IMR-90 (cell line): ENCODE data around the gene MAJIN. TPM values are rescaled to one million over a fixed set of nuclear protein-coding genes. Genes with fewer than 3 reads are reported as not detected.
A peak's percentile ranks its signal among the peaks of the same experiment; 100 is the strongest.

Experiments
- ATAC-seq: fragments of 200-7000 bp; cut with Tn5 transposase; 2 replicates; pipeline ENCODE4 v1.9.1; 2020; ENCODE audit warnings: low read depth, mild to moderate bottlenecking, moderate library complexity
- BruUV-seq: library from RNA; stranded (reverse); fragments of 400-500 nt; replicated peaks from 2 replicates; lab custom pipeline; 2021; lab: Mats Ljungman, UMichigan
- CTCF ChIA-PET: fragments of 300-600 bp; formaldehyde crosslinking; extraction: SDS; loops from one replicate; lab custom pipeline; 2021; ENCODE audit warnings: antibody characterized with exemption; lab: Yijun Ruan, JAX
- POLR2A ChIA-PET: fragments of 300-600 bp; sonication (Branson Sonifier 250); formaldehyde crosslinking; loops from one replicate; lab custom pipeline; 2022; ENCODE audit warnings: antibody characterized with exemption; ENCODE audit not compliant: unreplicated experiment; lab: Charles Lee
- DNase-seq: peaks from one replicate; pipeline ENCODE4 v3.0.0; 2013
- H2AFZ ChIP-seq: replicated peaks from 2 replicates; pipeline ENCODE3; 2013; ENCODE audit warnings: low read length, mild to moderate bottlenecking; ENCODE audit not compliant: poor library complexity
- H2AK5ac ChIP-seq: 2 replicates; pipeline ENCODE4 v1.6.1; 2013; ENCODE audit warnings: low read depth, low read length, inconsistent platforms
- H2AK9ac ChIP-seq: replicated peaks from 2 replicates; pipeline ENCODE3; 2013; ENCODE audit warnings: mild to moderate bottlenecking, low read depth, low read length, moderate library complexity; ENCODE audit not compliant: poor library complexity
- H2BK120ac ChIP-seq: 2 replicates; pipeline ENCODE4 v1.6.1; 2013; ENCODE audit warnings: low read depth, low read length, inconsistent platforms
- H2BK15ac ChIP-seq: 3 replicates; pipeline ENCODE4 v1.6.1; 2013; ENCODE audit warnings: low read depth, low read length, inconsistent platforms
- H2BK20ac ChIP-seq: 2 replicates; pipeline ENCODE4 v1.6.1; 2013; ENCODE audit warnings: low read depth, mild to moderate bottlenecking, inconsistent platforms, low read length, moderate library complexity
- H2BK5ac ChIP-seq: 2 replicates; pipeline ENCODE4 v1.6.1; 2013; ENCODE audit warnings: mild to moderate bottlenecking, low read depth, low read length, inconsistent platforms; ENCODE audit not compliant: poor library complexity, severe bottlenecking
- H3K14ac ChIP-seq: replicated peaks from 2 replicates; pipeline ENCODE4 v1.6.1; 2013; ENCODE audit warnings: low read depth, low read length, inconsistent platforms
- H3K18ac ChIP-seq: 2 replicates; pipeline ENCODE4 v1.6.1; 2013; ENCODE audit warnings: low read depth, low read length, control low read depth
- H3K23ac ChIP-seq: 2 replicates; pipeline ENCODE4 v1.6.1; 2013; ENCODE audit warnings: low read depth, low read length, inconsistent platforms
- H3K27ac ChIP-seq: 2 replicates; pipeline ENCODE4 v1.5.1; 2013; ENCODE audit warnings: mild to moderate bottlenecking, control low read depth, low read length; ENCODE audit not compliant: insufficient read depth
- H3K27me3 ChIP-seq: 2 replicates; pipeline ENCODE4 v1.6.1; 2013; ENCODE audit warnings: low read length; ENCODE audit not compliant: control insufficient read depth, insufficient read depth
- H3K36me3 ChIP-seq: 2 replicates; pipeline ENCODE4 v1.6.1; 2013; ENCODE audit warnings: low read length, mixed read lengths; ENCODE audit not compliant: control insufficient read depth, insufficient read depth
- H3K4ac ChIP-seq: 2 replicates; pipeline ENCODE4 v1.6.1; 2013; ENCODE audit warnings: low read depth, low read length, inconsistent platforms
- H3K4me1 ChIP-seq: 2 replicates; pipeline ENCODE4 v1.6.1; 2013; ENCODE audit warnings: low read length, mixed read lengths; ENCODE audit not compliant: control insufficient read depth, insufficient read depth
- H3K4me2 ChIP-seq: 2 replicates; pipeline ENCODE4 v1.6.1; 2013; ENCODE audit warnings: low read depth, mild to moderate bottlenecking, control low read depth, low read length, moderate library complexity
- H3K4me3 ChIP-seq: 2 replicates; pipeline ENCODE4 v1.5.1; 2013; ENCODE audit warnings: low read depth, mild to moderate bottlenecking, control low read depth, low read length, moderate library complexity; ENCODE audit not compliant: insufficient read depth
- H3K56ac ChIP-seq: 2 replicates; pipeline ENCODE4 v1.6.1; 2013; ENCODE audit warnings: low read length, inconsistent platforms; ENCODE audit not compliant: insufficient read depth; ENCODE audit errors: extremely low read depth
- H3K79me1 ChIP-seq, 2 experiments: 2 replicates each; pipeline ENCODE4 v1.6.1; 2013; ENCODE audit warnings: low read length in 2 of 2, inconsistent platforms in 1 of 2, low read depth in 1 of 2
- H3K9ac ChIP-seq: 2 replicates; pipeline ENCODE4 v1.6.1; 2013; ENCODE audit warnings: low read depth, low read length, control low read depth
- H3K9me1 ChIP-seq: 2 replicates; pipeline ENCODE4 v1.6.1; 2013; ENCODE audit warnings: low read length, inconsistent platforms; ENCODE audit not compliant: insufficient read depth
- H3K9me3 ChIP-seq: 2 replicates; pipeline ENCODE4 v1.6.1; 2013; ENCODE audit warnings: low read length; ENCODE audit not compliant: control insufficient read depth, insufficient read depth
- H4K20me1 ChIP-seq: 2 replicates; pipeline ENCODE4 v1.6.1; 2013; ENCODE audit warnings: low read length, inconsistent platforms; ENCODE audit not compliant: insufficient read depth
- H4K5ac ChIP-seq: 2 replicates; pipeline ENCODE4 v1.6.1; 2013; ENCODE audit warnings: mild to moderate bottlenecking, low read depth, low read length, control low read depth
- H4K8ac ChIP-seq, 2 experiments: 2 replicates each; pipeline ENCODE4 v1.6.1; 2013; ENCODE audit warnings: low read depth in 2 of 2, low read length in 2 of 2, control low read depth in 1 of 2, inconsistent platforms in 1 of 2
- H4K91ac ChIP-seq: 2 replicates; pipeline ENCODE4 v1.6.1; 2013; ENCODE audit warnings: low read depth, low read length, inconsistent platforms; ENCODE audit not compliant: insufficient read depth
- MAZ ChIP-seq: IDR thresholded peaks from 2 replicates; pipeline ENCODE4 v1.6.1; 2012; ENCODE audit warnings: low read depth, mild to moderate bottlenecking, low read length, improper control_type of control experiment, moderate library complexity, borderline replicate concordance
- NFE2L2 ChIP-seq: fragments of 150-350 bp; IDR thresholded peaks from 2 replicates; pipeline ENCODE4 v1.6.1; 2016; ENCODE audit warnings: low read depth, mild to moderate bottlenecking, low read length
- WGBS, 2 experiments: methylation state at CpG; one replicate each; pipeline versions ENCODE4 v1.1.5 to v1.1.7; 2013; ENCODE audit warnings: missing lambda C conversion rate in 2 of 2; ENCODE audit not compliant: insufficient read length in 1 of 2; ENCODE audit errors: extremely low coverage in 2 of 2; 5-methylcytosine and 5-hydroxymethylcytosine counted together
- dilution Hi-C: fragments of 300-500 bp; cut with HindIII; formaldehyde crosslinking; loops from one replicate; pipeline ENCODE4 v1.14.3; 2018; ENCODE audit warnings: low sequenced_read_pairs; ENCODE audit not compliant: unreplicated experiment
- in situ Hi-C: fragments of 300-500 bp; cut with MboI; formaldehyde crosslinking; loops from 3 replicates; pipeline ENCODE4 v1.14.3; 2019; ENCODE audit warnings: low sequenced_read_pairs, inconsistent platforms, mixed read lengths
- intact Hi-C: fragments of 100-400 bp; cut with micrococcal nuclease; formaldehyde crosslinking; loops from 2 replicates; pipeline ENCODE4 v1.10.0; 2022
- polyA plus RNA-seq, 3 experiments: library from polyadenylated mRNA; depleted of rRNA; stranded (reverse); fragments of >200 nt; gene quantifications; 2 replicates each; pipeline ENCODE4 v1.2.3, GENCODE V29; 2012; ENCODE audit warnings: low replicate concordance in 1 of 3
- total RNA-seq: library from RNA; depleted of rRNA; stranded (reverse); fragments of >200 nt; gene quantifications from 2 replicates; pipeline ENCODE4 v1.2.3, GENCODE V29; 2012

MAJIN gene
- total and polyA plus RNA-seq, 2 of the 4 experiments (the other 2 are of a cell fraction) = not detected

DNA sequence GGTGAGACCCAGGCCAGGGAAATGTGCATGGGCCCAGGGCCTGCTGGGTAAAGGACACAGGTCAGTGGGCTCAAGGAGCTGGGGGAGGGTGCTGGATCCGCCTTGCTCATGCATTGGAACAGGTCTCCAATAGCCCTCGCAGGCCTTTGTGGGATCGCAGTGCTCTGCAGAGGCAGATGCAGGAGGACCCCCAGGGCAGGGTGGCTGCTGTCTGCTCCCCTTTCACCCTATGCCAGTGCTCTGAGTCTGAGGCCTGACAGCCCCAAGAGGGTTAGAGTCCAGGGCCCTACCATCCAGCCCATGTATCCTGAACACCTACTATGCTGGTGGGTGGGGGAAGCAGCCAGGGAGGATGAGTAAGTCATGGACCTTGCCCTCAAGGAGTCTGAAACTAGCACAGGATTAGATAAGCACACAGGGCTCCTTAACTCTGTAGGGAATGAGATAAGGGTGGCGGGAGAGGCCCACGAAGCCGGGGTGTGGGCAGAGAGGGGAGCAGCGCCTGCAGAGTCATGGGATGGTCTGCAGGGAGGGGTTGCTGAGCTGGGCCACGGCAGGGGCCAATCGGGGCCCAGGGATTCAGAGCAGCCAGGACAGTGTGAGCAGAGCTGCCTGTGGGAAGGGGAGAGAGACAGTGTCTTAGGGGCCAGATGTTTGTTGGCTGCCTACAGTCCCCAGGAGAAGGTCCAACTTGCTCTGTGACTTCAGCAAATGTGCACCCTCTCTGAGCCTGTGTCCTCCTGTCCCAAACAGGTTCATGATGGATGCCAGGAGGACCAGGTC, 83.0 kb downstream of the MAJIN start:
- Histone ChIP-seq H3K4me3 (no peak overlapping the region), H3K9ac (no peak overlapping the region), H3K56ac (no peak overlapping the region), H3K9me3 (no peaks in the 10 kb centered on the region), H4K8ac (peak overlapping the region in 1 of 2 experiments; percentile 7; a peak in 2 of 4 replicates), H4K5ac (no peak overlapping the region), H2BK15ac (no peak overlapping the region), H2AK5ac (peak overlapping the region; percentile 14), H3K4ac (0 out of 2 replicates have a peak overlapping the region, but pooled peaks have one; percentile 1), H2BK20ac (no peak overlapping the region; the same call in 1 of the 2 replicates), H3K9me1 (peaks cover 12% of the 10 kb centered on the region), H3K18ac (no peak overlapping the region), H2BK120ac (no peak overlapping the region), H4K20me1 (peaks cover 3% of the 10 kb centered on the region; the same call in 1 of the 2 replicates), H3K23ac (no peak overlapping the region), H3K36me3 (no peaks in the 10 kb centered on the region), H2BK5ac (no peak overlapping the region), H3K27me3 (no peaks in the 10 kb centered on the region), H2AK9ac (peak overlapping the region; percentile 83), H3K4me1 (peaks cover 10% of the 10 kb centered on the region), H3K4me2 (no peak overlapping the region), H3K27ac (no peak overlapping the region), H4K91ac (no peak overlapping the region), H2AFZ (peak overlapping the region; percentile 4), H3K79me1 (peaks cover 0 to 3% of the 10 kb centered on the region in 2 experiments; a peak in 1 of 4 replicates), H3K14ac (no peak overlapping the region)
- no peak for TF ChIP-seq NFE2L2
- 0 out of 2 replicates have a peak, but pooled peaks have one; percentile 24 for TF ChIP-seq MAZ
- ChIA-PET CTCF (interaction anchor here (0.6 to 2.2 kb wide), 5 partner anchors 12 to 42 kb away, joined by 3 to 15 read pairs (median 7); no protein-coding TSS in a partner anchor), POLR2A (no interaction called here)
- in situ Hi-C loops = no loop called here
- dilution Hi-C loops = no loop called here
- intact Hi-C loops = loop anchor here (1.0 kb wide), 1 partner anchor 42 kb away; no protein-coding TSS in a partner anchor
- no TSS peak for BruUV-seq
- DNase-seq = no peak
- no peak for ATAC-seq
- 48% methylated on average over 5 of the region's 9 CpGs; no CpG with 5 or more reads in 1 of the 2 experiments for WGBS, 2 experiments
